Prostate gland (tissue), 2 donors: ENCODE results near the gene ZFHX3.

Experiments
- CTCF ChIP-seq, 4 experiments: fragments of 200-600 bp in 2 of 4; fragments of 450-650 bp in 2 of 4; sonication (generic) in 2 of 4; IDR thresholded peaks; 1 replicate in 3 of 4; 2 replicates in 1 of 4; pipeline ENCODE4 v1.5.1; 2016 to 2019; ENCODE audit warnings: antibody characterized with exemption in 4 of 4, mild to moderate bottlenecking in 2 of 4, moderate library complexity in 2 of 4
- POLR2A ChIP-seq: fragments of 450-650 bp; IDR thresholded peaks from one replicate; pipeline ENCODE4 v1.6.1; 2016; ENCODE audit warnings: antibody characterized with exemption, mild to moderate bottlenecking
- POLR2AphosphoS5 ChIP-seq: sonication (generic); formaldehyde crosslinking; IDR thresholded peaks from one replicate; pipeline ENCODE4 v1.6.1; 2017; ENCODE audit warnings: antibody characterized with exemption

GRCh38 chr16:73037845-73038570 lies 9.9 kb downstream of the ZFHX3 start:
- TF ChIP-seq POLR2A (no peak), CTCF (IDR thresholded peaks at IDR 0.05) (no peak), POLR2AphosphoS5 (no peak)
